Activated naive CD4-positive, alpha-beta T cell treated with Interleukin-2 at 50 U/mL for 16 hours (primary cell): ENCODE results near the gene BEGAIN.

Source experiments
- DNase-seq: peaks from one replicate; pipeline ENCODE4 v3.0.0-alpha.2; 2020

The BEGAIN gene

DNA sequence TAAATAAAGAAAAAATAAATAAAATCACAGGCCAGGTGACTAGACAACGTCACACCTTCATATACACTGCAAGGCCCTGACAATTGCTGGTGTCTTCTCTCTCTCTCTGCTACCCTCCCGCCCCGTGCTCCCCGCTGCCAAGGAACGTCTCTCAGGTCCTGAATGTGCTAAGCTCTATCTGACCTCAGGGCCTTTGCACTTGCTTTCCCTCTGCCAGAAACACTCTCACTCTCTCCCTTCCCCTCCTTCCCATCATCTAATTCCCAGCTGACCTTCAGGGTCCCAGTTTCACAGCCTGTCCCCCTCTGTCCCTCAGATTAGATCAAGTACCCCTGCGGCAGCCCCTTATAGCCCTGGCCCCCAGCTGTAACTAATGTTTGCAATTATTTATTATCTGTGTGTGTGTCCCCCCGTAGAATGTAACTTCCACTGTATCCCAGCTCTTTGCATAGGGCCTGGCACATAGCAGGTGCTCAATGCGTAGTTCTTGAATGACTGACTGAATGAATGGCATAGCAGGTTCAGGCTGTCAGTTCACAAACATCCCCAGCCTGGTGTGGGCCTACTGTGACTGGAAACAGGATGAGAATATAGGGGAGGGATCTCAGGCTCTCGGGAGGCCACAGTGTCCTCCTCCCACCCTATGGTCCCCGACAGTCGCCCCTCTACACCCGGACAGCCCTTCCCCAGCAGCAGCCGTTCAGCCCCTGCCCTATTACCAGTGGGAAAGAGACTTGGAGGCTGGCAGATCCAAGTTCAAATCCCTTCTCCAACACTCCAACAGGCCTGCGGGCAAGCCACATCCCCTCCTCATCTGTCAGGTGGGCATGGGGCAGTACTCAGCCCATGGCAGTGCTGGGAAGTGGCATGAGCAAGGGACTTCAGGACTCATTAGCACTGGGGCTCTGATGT lies 6.6 kb downstream of the BEGAIN start:
- DNase-seq = no peak

GRCh38 chr14:100578552-100578951 lies 8.7 kb downstream of the BEGAIN start:
- DNase-seq = no peak

DNA sequence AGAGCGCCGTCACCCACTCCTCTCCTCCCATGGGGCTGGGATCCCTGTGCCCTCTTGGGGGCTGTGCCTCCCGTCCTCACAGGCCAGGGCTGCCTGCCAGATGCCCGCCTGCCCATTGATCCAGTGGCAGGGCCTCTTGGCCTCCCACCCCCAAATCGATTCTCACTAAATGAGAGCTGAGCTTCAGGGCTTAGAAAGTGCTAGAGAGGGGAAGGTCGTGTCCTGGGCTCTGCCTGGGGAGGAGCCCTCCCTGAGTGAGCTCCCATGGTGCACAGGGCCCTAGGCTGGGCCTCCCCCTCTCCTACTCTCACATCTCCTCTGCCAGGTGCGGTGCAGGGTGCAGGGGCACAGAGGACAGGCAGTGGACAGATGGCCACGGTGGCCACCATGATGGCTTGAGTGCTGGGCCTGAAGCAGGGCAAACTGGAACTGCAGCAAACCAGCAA lies 9.2 kb downstream of the BEGAIN start:
- no peak for DNase-seq

DNA sequence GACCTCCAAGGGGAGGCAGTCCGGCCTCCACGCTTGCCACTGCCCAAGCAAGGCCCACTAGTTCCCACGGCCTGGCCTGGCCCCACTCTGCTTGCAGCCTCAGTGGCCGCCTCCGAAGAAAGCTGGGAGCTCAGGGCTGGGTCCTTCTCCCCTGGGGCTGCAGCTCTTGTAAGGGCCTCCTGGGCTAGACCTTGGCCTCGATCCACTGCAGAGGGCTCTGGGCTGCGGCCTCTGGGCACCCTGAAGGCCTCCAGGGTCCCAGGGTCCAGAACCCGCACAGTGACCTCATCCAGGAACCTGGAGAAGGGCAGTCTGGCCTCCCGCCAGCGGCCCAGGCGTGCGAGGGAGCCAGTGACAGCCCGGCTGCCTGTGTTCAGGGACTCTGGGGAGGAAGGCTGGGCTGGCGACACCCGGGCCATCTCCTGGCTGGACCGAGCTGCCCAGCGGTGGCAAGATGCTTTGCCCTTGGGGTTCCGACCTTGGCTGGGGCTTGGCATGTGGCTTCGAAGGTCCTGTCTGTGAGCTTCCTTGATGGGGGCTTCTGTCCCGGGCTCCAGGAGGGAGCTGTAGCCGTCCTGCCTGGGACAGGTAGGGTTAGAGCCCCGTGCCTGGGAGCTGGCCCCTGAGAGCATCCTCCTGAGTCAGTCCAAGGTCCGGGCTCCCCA lies 9.8 kb downstream of the BEGAIN start:
- DNase-seq = no peak

- DNase-seq = no peak
Measured at GRCh38 chr14:100576091-100577085, 10.8 kb downstream of the BEGAIN start.

DNA sequence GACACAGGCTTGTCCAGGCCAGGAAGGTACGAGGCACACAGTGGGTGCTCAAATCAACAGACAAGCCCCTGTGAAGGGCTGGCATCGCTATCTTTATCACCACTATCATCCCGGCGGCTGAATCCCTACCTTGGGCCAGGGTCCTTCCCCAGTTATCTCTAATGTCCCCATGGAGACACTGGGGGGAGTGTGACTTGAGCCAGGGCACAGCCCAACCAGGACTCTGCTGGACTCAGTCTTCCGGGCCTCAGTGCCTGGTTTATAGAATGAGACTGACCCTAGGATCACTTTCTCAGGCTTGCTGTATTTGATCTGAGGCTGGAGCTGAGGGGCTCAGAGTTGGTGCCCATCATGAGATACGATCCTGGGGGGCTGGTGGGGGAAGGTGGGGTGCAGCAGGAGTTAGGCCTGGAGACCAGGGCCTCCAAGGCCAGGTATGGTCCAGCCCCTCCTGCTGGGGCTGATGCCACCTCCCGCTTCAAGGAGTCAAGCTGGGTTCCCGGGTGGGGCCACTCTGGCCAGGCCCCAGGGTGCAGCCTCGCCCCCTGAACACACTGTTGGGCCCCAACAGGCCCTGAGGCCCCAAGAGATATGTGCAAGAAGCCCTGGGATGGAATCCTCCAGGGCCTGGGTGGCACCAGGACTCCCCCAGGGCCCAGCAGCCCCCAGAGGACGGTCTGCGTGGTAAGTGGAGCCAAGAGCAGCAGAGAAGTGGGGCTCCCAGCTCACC lies 11.8 kb downstream of the BEGAIN start:
- no peak for DNase-seq

- no peak for DNase-seq
Measured at GRCh38 chr14:100574642-100575031, 12.6 kb downstream of the BEGAIN start.

DNA sequence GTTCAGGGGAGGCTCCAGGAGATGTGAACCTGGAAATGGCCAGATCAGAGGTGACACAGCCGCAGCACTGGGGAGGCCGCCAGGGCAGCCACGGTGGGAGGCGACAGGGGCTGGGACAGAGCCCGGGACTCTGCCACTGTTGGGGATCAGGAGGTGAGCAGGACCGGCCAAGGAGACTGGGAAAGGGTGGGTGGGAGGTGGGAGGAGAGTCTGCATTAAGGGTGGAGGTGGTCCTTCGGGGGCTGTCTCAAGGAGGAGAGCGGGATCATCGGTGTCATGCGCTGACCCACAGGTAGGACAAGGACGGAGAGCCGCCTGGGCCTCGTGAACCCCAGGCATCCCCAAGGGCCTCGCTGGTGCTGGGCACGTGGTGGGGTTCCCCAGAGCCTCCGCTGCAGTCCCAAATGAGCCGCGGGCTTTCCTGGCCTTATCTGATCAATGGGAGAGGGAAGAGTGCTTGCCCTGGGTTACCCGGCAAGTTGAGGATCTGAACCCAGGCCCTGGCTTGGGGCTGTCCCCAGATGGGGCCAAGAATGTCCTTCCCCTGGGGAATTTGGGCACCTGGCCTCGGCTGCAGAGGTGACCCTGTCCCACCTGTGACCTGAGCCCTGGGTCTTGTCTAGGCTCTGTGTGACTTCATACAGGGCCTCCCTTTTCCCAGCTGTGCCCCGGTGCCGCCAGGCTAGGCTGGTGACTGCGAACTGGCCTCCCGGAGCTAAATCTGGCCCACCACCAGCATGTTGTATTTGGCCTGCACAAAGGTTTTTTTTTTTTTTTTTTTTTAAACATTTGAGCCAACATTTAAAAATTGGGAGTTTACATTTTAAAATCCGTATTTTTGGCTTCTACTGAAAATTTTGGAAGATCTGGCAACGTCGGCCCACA lies 13.2 kb downstream of the BEGAIN start:
- DNase-seq = no peak

- DNase-seq = no peak
Measured at GRCh38 chr14:100573002-100573756, 14.0 kb downstream of the BEGAIN start.

- DNase-seq = no peak
Measured at GRCh38 chr14:100572543-100572942, 14.7 kb downstream of the BEGAIN start.

- DNase-seq = no peak
Measured at GRCh38 chr14:100571837-100572236, 15.4 kb downstream of the BEGAIN start.

DNA sequence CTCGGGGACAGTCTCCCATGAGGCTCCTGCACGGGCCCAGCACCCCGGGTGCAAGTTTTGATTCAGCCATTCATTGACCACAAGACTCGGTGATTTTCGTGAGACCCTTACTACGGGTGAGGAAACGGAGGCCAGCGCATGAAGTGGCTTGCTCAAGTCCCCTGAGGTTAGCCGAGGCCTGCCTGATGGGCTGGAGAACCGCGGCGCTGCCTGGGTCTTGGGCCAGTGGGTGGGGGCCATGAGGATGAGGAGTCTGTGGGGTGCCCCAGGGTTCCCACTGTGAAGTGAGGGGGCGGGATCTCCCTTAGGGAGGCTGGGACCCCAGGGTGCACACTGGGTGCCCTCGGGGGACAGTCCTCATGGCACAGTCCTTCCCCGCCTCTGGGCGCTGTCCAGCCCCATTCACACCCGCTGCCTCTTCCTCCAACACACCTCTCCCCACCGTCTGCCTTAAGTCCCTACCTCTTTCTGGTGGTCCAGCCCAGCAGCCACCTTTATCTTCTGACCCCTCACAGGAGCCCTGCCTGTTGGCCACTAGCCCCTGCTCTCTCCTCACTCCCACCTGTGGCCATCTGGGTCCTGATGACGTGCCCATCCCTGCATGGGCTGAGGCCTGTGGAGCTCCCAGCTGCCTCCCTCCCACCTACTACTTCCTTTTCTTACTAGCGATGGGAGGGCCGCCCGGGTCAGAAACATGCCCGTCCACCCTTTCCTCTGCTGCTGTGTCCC lies 16.3 kb downstream of the BEGAIN start:
- DNase-seq = no peak

GRCh38 chr14:100569734-100570286 lies 17.4 kb downstream of the BEGAIN start:
- no peak for DNase-seq

- no peak for DNase-seq
Measured at GRCh38 chr14:100568998-100569733, 18.1 kb downstream of the BEGAIN start.

- DNase-seq = no peak
Measured at GRCh38 chr14:100568164-100568997, 18.8 kb downstream of the BEGAIN start.

- DNase-seq = no peak
Measured at GRCh38 chr14:100567877-100568163, 19.4 kb downstream of the BEGAIN start.

- no peak for DNase-seq
Measured at GRCh38 chr14:100567009-100567876, 20.0 kb downstream of the BEGAIN start.
